ENCODE data around the gene TSSK3. TPM values are rescaled to one million over a fixed set of nuclear protein-coding genes. Genes with fewer than 3 reads are reported as not detected.
A peak's percentile ranks its signal among the peaks of the same experiment; 100 is the strongest.

The TSSK3 gene
- total RNA-seq, 1 experiment from 2014 or later = 1.6 TPM

DNA sequence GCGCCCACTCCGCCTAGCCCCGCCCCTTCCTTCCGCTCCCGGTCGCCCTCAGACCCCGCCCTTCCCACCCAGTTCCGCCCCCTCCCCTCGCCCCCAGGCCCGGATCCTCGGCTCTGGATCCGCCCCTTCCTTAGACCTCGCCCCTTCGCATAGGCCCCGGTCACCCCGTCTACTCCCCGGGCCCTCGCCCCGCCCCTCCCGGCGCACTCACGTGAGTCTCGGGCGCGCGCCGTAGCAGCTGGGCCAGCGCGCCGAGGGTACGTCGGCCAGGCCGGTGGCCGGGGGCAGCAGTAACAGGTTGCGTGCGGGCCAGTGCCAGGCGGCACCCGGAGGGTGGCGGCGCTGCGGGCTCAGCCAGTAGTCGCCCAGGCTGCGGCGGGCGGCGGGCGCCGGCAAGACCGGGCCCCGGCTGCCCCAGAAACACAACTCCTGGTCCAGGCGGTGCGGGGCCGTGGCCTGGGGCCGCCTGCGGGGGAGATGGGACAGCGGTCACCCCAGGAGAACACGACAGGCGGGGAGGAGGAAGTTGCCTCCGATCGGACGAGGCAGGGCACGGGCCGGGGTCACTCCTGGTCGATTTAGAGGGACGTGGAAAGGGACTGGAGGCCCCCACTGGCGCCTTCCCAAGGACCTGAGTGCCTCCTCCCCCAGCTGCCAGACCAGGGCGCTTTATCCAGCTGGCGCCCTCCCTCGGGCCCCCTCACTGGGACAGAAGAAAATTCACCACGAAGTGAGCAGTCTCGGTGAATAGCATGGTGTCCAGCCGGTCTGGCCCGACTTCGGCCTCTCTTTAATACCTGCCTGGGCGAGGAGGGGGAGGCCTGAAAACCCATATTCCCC lies 10.7 kb upstream of the TSSK3 start:
- H3K27me3 ChIP-seq (ENCODE audit: insufficient read depth, low read length) = peaks cover 3% of the 10 kb centered on the region; the same call in 1 of the 2 replicates
- peaks cover 7% of the 10 kb centered on the region for H3K23me2 ChIP-seq (ENCODE audit: insufficient read length, low read depth, low read length, poor library complexity, severe bottlenecking)
- TF ChIP-seq, protein P1, sequence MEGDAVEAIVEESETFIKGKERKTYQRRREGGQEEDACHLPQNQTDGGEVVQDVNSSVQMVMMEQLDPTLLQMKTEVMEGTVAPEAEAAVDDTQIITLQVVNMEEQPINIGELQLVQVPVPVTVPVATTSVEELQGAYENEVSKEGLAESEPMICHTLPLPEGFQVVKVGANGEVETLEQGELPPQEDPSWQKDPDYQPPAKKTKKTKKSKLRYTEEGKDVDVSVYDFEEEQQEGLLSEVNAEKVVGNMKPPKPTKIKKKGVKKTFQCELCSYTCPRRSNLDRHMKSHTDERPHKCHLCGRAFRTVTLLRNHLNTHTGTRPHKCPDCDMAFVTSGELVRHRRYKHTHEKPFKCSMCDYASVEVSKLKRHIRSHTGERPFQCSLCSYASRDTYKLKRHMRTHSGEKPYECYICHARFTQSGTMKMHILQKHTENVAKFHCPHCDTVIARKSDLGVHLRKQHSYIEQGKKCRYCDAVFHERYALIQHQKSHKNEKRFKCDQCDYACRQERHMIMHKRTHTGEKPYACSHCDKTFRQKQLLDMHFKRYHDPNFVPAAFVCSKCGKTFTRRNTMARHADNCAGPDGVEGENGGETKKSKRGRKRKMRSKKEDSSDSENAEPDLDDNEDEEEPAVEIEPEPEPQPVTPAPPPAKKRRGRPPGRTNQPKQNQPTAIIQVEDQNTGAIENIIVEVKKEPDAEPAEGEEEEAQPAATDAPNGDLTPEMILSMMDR (conservative IDR thresholded peaks at IDR 0.05) = no peak

More for the DNA sequence above, 10.7 kb upstream of the TSSK3 start:
- H3K18ac ChIP-seq (ENCODE audit: insufficient read length, low read depth, low read length) = peak overlapping the region; percentile 65
- no peak overlapping the region for H2BK20ac ChIP-seq (ENCODE audit: low read depth, low read length, poor library complexity, severe bottlenecking)
- H2BK12ac ChIP-seq (ENCODE audit: insufficient read length, low read depth, low read length) = no peak overlapping the region
- H2AK5ac ChIP-seq (ENCODE audit: insufficient read length, low read length) = no peak overlapping the region
- H3K79me1 ChIP-seq (ENCODE audit: insufficient read depth, low read depth, low read length, poor library complexity, severe bottlenecking) = no peaks in the 10 kb centered on the region
- Mint-ChIP-seq H3K4me3 (peak overlapping the region; percentile 85 to 91), H3K27ac (peak overlapping the region; percentile 92 to 93 (median 92); a peak in 4 of 7 replicates), H3K4me1 (peaks cover 18 to 20% of the 10 kb centered on the region in 2 experiments), H3K27me3 (ENCODE audit: low read depth) (peaks cover 37% of the 10 kb centered on the region), H3K36me3 (ENCODE audit: insufficient read depth in 1 of 3, low read depth in 3 of 3) (peaks cover 6 to 25% (median 9%) of the 10 kb centered on the region in 3 experiments), H3K9me3 (peaks cover 9 to 10% of the 10 kb centered on the region in 2 experiments)
- H3K79me2 ChIP-seq (ENCODE audit: insufficient read depth, low read length) = no peaks in the 10 kb centered on the region
- no peaks in the 10 kb centered on the region for H3K9me3 ChIP-seq (ENCODE audit: control insufficient read depth, low read depth, low read length)
- peak overlapping the region; percentile 70 for H3K9ac ChIP-seq (ENCODE audit: extremely low read depth, insufficient read length, low read length)
- no peak overlapping the region for H3K56ac ChIP-seq (ENCODE audit: insufficient read length, low read depth, low read length)
- H2AFZ ChIP-seq (ENCODE audit: low read length) = no peak overlapping the region
- H2BK120ac ChIP-seq (ENCODE audit: low read depth, low read length, poor library complexity, severe bottlenecking) = no peak overlapping the region
- no peak overlapping the region for H2BK5ac ChIP-seq (ENCODE audit: insufficient read length, low read length)
- H3K14ac ChIP-seq (ENCODE audit: insufficient read depth, low read length) = peak overlapping the region; percentile 88
- no CpG with 5 or more reads among the region's 75 CpGs for WGBS (ENCODE audit: extremely low coverage, insufficient read length, low lambda C conversion rate)
- DNase-seq = peak; percentile 95
- no peak overlapping the region for H3K23ac ChIP-seq (ENCODE audit: insufficient read length, low read depth, low read length)
- no peaks in the 10 kb centered on the region for H4K20me1 ChIP-seq (ENCODE audit: control insufficient read depth, insufficient read depth, insufficient read length)
- no peak overlapping the region for H3K4ac ChIP-seq (ENCODE audit: low read depth, low read length)
- no peak overlapping the region; the same call in 1 of the 2 replicates for H2BK15ac ChIP-seq (ENCODE audit: low read depth, low read length)
- H4K91ac ChIP-seq (ENCODE audit: insufficient read length, low read depth, low read length) = no peak overlapping the region
- no peak overlapping the region for H4K8ac ChIP-seq (replicated peaks; ENCODE audit: insufficient read length, low read depth, low read length)
- no peak overlapping the region for H4K5ac ChIP-seq (ENCODE audit: insufficient read length, low read depth, low read length)
- H3K4me1 ChIP-seq (ENCODE audit: insufficient read depth, low read length) = no peaks in the 10 kb centered on the region
- peak overlapping the region; percentile 41 for H3K4me2 ChIP-seq (ENCODE audit: insufficient read depth, insufficient read length, low read length)
- H3T11ph ChIP-seq (ENCODE audit: low read length) = no peak overlapping the region
- H3K27ac ChIP-seq (ENCODE audit: insufficient read length, low read depth, low read length) = no peak overlapping the region

Data from H9 (cell line).